K562 (cell line): ENCODE data around the gene SRCAP. TPM values are rescaled to one million over a fixed set of nuclear protein-coding genes. Genes with fewer than 3 reads are reported as not detected.

Experiments
- DACH1 ChIP-seq: fragments of 450-650 bp; IDR thresholded peaks from 2 replicates; pipeline ENCODE4 v1.6.1; 2018; ENCODE audit not compliant: partially characterized antibody
- E2F5 ChIP-seq: sonication (generic); formaldehyde crosslinking; IDR thresholded peaks from 2 replicates; pipeline ENCODE4 v1.8.0; 2022; ENCODE audit warnings: mild to moderate bottlenecking, missing genetic modification reagents
- LCOR ChIP-seq: sonication (generic); formaldehyde crosslinking; IDR thresholded peaks from 2 replicates; pipeline ENCODE4 v1.8.0; 2022; ENCODE audit warnings: mild to moderate bottlenecking, missing genetic modification reagents
- MAFG ChIP-seq: fragments of 450-650 bp; conservative IDR thresholded peaks from 2 replicates; pipeline ENCODE4 v1.6.1; 2016; ENCODE audit warnings: missing genetic modification characterization, missing compliant biosample characterization
- MGA ChIP-seq: fragments of 450-650 bp; IDR thresholded peaks from 2 replicates; pipeline ENCODE4 v1.6.1; 2016; ENCODE audit warnings: mild to moderate bottlenecking, moderate library complexity
- NCOA1 ChIP-seq: fragments of 450-650 bp; IDR thresholded peaks from 2 replicates; pipeline ENCODE4 v1.6.1; 2016; ENCODE audit warnings: low read depth
- NFE2L1 ChIP-seq: fragments of 450-650 bp; IDR thresholded peaks from 2 replicates; pipeline ENCODE4 v1.6.1; 2016; ENCODE audit warnings: missing genetic modification characterization, low read depth, mild to moderate bottlenecking, missing compliant biosample characterization, moderate library complexity, borderline replicate concordance
- PCBP2 ChIP-seq: fragments of 200-400 bp; formaldehyde crosslinking; IDR thresholded peaks from 2 replicates; pipeline ENCODE4 v1.6.1; 2018; ENCODE audit warnings: low read length, low read depth, mild to moderate bottlenecking, moderate library complexity; ENCODE audit not compliant: poor library complexity, severe bottlenecking
- PHF20 ChIP-seq: fragments of 450-650 bp; IDR thresholded peaks from 2 replicates; pipeline ENCODE4 v1.6.1; 2018; ENCODE audit not compliant: partially characterized antibody
- THRAP3 ChIP-seq: fragments of 450-650 bp; IDR thresholded peaks from 2 replicates; pipeline ENCODE4 v1.6.1; 2016; ENCODE audit warnings: mild to moderate bottlenecking, inconsistent platforms, borderline replicate concordance
- ZBTB34 ChIP-seq: fragments of 250-450 bp; sonication (Bioruptor Pico); IDR thresholded peaks from 2 replicates; pipeline ENCODE4 v1.8.0; 2021; ENCODE audit warnings: mild to moderate bottlenecking, moderate library complexity
- ZC3H8 ChIP-seq: fragments of 450-650 bp; IDR thresholded peaks from 2 replicates; pipeline ENCODE4 v1.6.1; 2017
- ZNF263 ChIP-seq: sonication (generic); formaldehyde crosslinking; IDR thresholded peaks from 2 replicates; pipeline ENCODE4 v1.8.0; 2022; ENCODE audit warnings: mild to moderate bottlenecking, missing genetic modification reagents, borderline replicate concordance
- ZSCAN32 ChIP-seq: fragments of 450-650 bp; formaldehyde crosslinking; IDR thresholded peaks from 2 replicates; pipeline ENCODE4 v1.4.0; 2020; ENCODE audit warnings: mild to moderate bottlenecking, moderate library complexity
- polyA plus RNA-seq, 8 experiments: library from polyadenylated mRNA; depleted of rRNA in 4 of 8; stranded (reverse) in 5 of 8; unstranded in 3 of 8; fragments of >200 nt; fragmentation: Nextera tagmentation in 2 of 8; fragmentation: Illumina TruSeq in 1 of 8; extraction: Ambion mirVana in 2 of 8; extraction: Trizol in 1 of 8; gene quantifications; 2 replicates each; pipeline versions ENCODE4 v1.2.1 to v1.2.3, GENCODE V29; 2011 to 2014; ENCODE audit warnings: inconsistent platforms in 1 of 8, missing spikeins in 1 of 8
- total RNA-seq, 7 experiments: library from RNA; depleted of rRNA in 6 of 7; stranded (reverse); fragments of >200 nt in 6 of 7; fragmentation: Illumina TruSeq in 2 of 7; extraction: Trizol in 2 of 7; gene quantifications; 2 replicates each; pipeline versions ENCODE4 v1.2.1 to v1.2.3, GENCODE V29; 2011 to 2021; ENCODE audit warnings: low replicate concordance in 1 of 7

The SRCAP gene
- total and polyA plus RNA-seq, 9 of the 15 experiments (the other 6 are each of a cell fraction or from before 2014, with no cell fraction given): 0.21 to 62.6 (median 5.8) TPM

GRCh38 chr16:30657866-30658730 is 40.9 kb upstream of the SRCAP start, which contains the start of gene FBRS (continued):
- TF ChIP-seq MGA (no peak), MAFG (no peak), ZBTB34 (CRISPR knock-in tag) (no peak), LCOR (peak; percentile 33; the same call in 1 of the 2 replicates), NFE2L1 (tag) (no peak), ZSCAN32 (CRISPR knock-in tag) (no peak), ZC3H8 (no peak), ZNF263 (peak; percentile 98), E2F5 (CRISPR knock-in tag) (no peak), THRAP3 (no peak), NCOA1 (no peak), PHF20 (no peak), PCBP2 (no peak), DACH1 (no peak)
